Hepatocyte (in vitro differentiated cells): ENCODE measurements around the gene ABCA3. TPM values are rescaled to one million over a fixed set of nuclear protein-coding genes. Genes with fewer than 3 reads are reported as not detected.

Experiments used
- DNase-seq: peaks from one replicate; pipeline ENCODE4 v3.0.0-alpha.2; 2016; ENCODE audit warnings: low spot score
- H2AFZ ChIP-seq: fragments of 200-600 bp; sonication (generic); 2 replicates; pipeline ENCODE4 v1.6.0; 2016; ENCODE audit warnings: antibody characterized with exemption, mild to moderate bottlenecking
- H3K27ac ChIP-seq: fragments of 200-600 bp; sonication (generic); 2 replicates; pipeline ENCODE4 v1.5.1; 2016; ENCODE audit warnings: mild to moderate bottlenecking
- H3K27me3 ChIP-seq: fragments of 200-600 bp; sonication (generic); 2 replicates; pipeline ENCODE4 v1.6.1; 2016
- H3K36me3 ChIP-seq: fragments of 200-600 bp; sonication (generic); replicated peaks from 2 replicates; pipeline ENCODE4 v1.5.1; 2016; ENCODE audit warnings: low read depth; ENCODE audit not compliant: insufficient read depth
- H3K4me1 ChIP-seq: fragments of 200-600 bp; sonication (generic); 2 replicates; pipeline ENCODE4 v1.5.1; 2016; ENCODE audit warnings: mild to moderate bottlenecking, moderate library complexity; ENCODE audit not compliant: insufficient read depth
- H3K4me2 ChIP-seq: fragments of 200-600 bp; sonication (generic); 2 replicates; pipeline ENCODE4 v1.6.0; 2016
- H3K4me3 ChIP-seq: fragments of 200-600 bp; sonication (generic); 2 replicates; pipeline ENCODE4 v1.5.1; 2016; ENCODE audit warnings: mild to moderate bottlenecking
- H3K79me2 ChIP-seq: fragments of 200-600 bp; sonication (generic); 2 replicates; pipeline ENCODE4 v1.6.0; 2017; ENCODE audit warnings: mild to moderate bottlenecking
- H3K9me2 ChIP-seq: fragments of 200-600 bp; sonication (generic); replicated peaks from 2 replicates; pipeline ENCODE4 v1.6.0; 2017; ENCODE audit warnings: mild to moderate bottlenecking; ENCODE audit not compliant: insufficient read depth
- H3K9me3 ChIP-seq: fragments of 200-600 bp; sonication (generic); 2 replicates; pipeline ENCODE4 v1.5.1; 2016; ENCODE audit warnings: low read depth, mild to moderate bottlenecking
- H4K20me1 ChIP-seq: fragments of 200-600 bp; sonication (generic); 2 replicates; pipeline ENCODE4 v1.6.0; 2016; ENCODE audit warnings: mild to moderate bottlenecking; ENCODE audit not compliant: insufficient read depth, poor library complexity, severe bottlenecking
- EZH2 ChIP-seq: fragments of 200-600 bp; sonication (generic); IDR thresholded peaks from 2 replicates; pipeline ENCODE4 v1.6.1; 2016; ENCODE audit warnings: antibody characterized with exemption, mild to moderate bottlenecking, borderline replicate concordance
- EZH2phosphoT487 ChIP-seq: fragments of 200-600 bp; sonication (generic); IDR thresholded peaks from one replicate; pipeline ENCODE4 v1.6.1; 2018; ENCODE audit warnings: antibody characterized with exemption, mild to moderate bottlenecking, low read depth, moderate library complexity; ENCODE audit not compliant: unreplicated experiment, severe bottlenecking
- WGBS: methylation state at CpG from one replicate; pipeline ENCODE4 v1.1.6; 2016; ENCODE audit warnings: low lambda C conversion rate; ENCODE audit errors: missing lambda C conversion rate; 5-methylcytosine and 5-hydroxymethylcytosine counted together
- polyA plus RNA-seq: library from polyadenylated mRNA; unstranded; fragments of >200 nt; fragmentation: Nextera tagmentation; extraction: Ambion mirVana; gene quantifications from 2 replicates; pipeline ENCODE4 v1.2.1, GENCODE V29; 2016
- total RNA-seq: library from RNA; depleted of rRNA; stranded (reverse); fragments of >200 nt; gene quantifications from 2 replicates; pipeline ENCODE4 v1.2.3, GENCODE V29; 2014
- TF ChIP-seq, protein P1 (sequence below): fragments of 200-600 bp; sonication (generic); IDR thresholded peaks from 2 replicates; pipeline ENCODE4 v1.5.1; 2016; ENCODE audit warnings: antibody characterized with exemption, mild to moderate bottlenecking; ENCODE audit not compliant: poor library complexity

Gene ABCA3
- total and polyA plus RNA-seq, 2 experiments from 2014 or later = 0.94 to 1.8 TPM

DNA sequence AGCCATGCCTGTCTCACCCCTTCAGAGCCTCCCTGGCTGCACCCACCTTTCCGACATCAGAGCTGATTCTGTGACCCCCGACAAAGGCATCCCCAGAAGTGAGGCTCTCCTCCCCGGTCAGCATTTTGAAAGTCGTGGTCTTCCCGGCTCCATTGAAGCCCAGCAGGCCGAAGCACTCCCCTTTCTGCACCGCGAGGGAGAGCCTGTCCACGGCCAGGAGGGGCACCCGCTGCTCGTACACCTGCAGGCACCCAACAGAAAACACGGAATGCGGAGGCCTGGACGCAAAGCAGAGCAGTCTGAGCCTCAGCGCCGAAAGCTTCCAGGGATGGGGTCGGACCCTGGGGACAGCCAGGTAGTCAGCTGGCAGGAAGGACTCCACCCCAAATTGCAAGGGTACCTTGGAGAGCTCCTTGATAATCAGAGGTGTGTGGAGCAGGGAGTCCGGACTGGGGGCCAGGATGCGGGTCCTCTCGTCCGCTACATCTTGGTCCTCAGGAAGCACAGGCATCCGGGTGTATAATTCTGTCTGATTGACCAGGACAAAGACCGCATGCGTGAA lies 59.5 kb downstream of the ABCA3 start:
- Histone ChIP-seq H3K4me1 (no peaks in the 10 kb centered on the region), H2AFZ (no peak overlapping the region), H3K27ac (no peak overlapping the region), H3K9me3 (no peaks in the 10 kb centered on the region), H3K36me3 (no peaks in the 10 kb centered on the region), H4K20me1 (no peaks in the 10 kb centered on the region), H3K9me2 (no peaks in the 10 kb centered on the region), H3K79me2 (no peaks in the 10 kb centered on the region), H3K4me3 (no peak overlapping the region), H3K4me2 (no peak overlapping the region), H3K27me3 (no peaks in the 10 kb centered on the region)
- DNase-seq = no peak
- 84% methylated on average over 22 of the region's 24 CpGs for WGBS
- TF ChIP-seq, protein P1, sequence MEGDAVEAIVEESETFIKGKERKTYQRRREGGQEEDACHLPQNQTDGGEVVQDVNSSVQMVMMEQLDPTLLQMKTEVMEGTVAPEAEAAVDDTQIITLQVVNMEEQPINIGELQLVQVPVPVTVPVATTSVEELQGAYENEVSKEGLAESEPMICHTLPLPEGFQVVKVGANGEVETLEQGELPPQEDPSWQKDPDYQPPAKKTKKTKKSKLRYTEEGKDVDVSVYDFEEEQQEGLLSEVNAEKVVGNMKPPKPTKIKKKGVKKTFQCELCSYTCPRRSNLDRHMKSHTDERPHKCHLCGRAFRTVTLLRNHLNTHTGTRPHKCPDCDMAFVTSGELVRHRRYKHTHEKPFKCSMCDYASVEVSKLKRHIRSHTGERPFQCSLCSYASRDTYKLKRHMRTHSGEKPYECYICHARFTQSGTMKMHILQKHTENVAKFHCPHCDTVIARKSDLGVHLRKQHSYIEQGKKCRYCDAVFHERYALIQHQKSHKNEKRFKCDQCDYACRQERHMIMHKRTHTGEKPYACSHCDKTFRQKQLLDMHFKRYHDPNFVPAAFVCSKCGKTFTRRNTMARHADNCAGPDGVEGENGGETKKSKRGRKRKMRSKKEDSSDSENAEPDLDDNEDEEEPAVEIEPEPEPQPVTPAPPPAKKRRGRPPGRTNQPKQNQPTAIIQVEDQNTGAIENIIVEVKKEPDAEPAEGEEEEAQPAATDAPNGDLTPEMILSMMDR = no peak
- TF ChIP-seq EZH2 (no peak), EZH2phosphoT487 (no peak)

DNA sequence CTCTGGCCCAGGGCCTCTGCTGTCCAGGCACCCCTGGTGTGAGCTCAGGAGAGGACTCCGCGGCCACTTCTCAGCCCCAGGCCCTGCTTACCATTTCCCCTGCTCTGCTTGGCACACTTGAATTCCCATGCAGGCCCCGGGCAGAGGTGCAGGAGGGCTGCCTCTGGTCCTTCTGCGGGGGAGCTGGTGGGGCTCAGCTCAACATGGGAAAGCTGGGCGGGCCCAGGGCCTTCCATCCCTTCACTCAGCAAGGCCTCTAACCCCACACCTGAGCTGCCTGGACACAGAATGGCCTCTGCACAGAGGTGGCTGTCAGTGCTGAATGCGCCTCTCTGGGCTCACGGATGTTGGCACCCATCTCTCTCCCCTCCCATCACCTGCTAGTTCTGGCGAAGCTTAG lies 60.1 kb downstream of the ABCA3 start:
- H3K4me2 ChIP-seq = no peak overlapping the region
- H3K9me3 ChIP-seq = no peaks in the 10 kb centered on the region
- no peak overlapping the region for H2AFZ ChIP-seq
- TF ChIP-seq, protein P1 = no peak
- TF ChIP-seq EZH2 = no peak
- no peak for TF ChIP-seq EZH2phosphoT487
- no peak overlapping the region for H3K4me3 ChIP-seq
- H4K20me1 ChIP-seq = no peaks in the 10 kb centered on the region
- no peak overlapping the region for H3K27ac ChIP-seq
- no peaks in the 10 kb centered on the region for H3K79me2 ChIP-seq
- H3K4me1 ChIP-seq = no peaks in the 10 kb centered on the region
- H3K9me2 ChIP-seq = no peaks in the 10 kb centered on the region
- DNase-seq = no peak
- WGBS = 84% methylated on average over 7 of the region's 8 CpGs
- no peaks in the 10 kb centered on the region for H3K27me3 ChIP-seq
- H3K36me3 ChIP-seq = no peaks in the 10 kb centered on the region

DNA sequence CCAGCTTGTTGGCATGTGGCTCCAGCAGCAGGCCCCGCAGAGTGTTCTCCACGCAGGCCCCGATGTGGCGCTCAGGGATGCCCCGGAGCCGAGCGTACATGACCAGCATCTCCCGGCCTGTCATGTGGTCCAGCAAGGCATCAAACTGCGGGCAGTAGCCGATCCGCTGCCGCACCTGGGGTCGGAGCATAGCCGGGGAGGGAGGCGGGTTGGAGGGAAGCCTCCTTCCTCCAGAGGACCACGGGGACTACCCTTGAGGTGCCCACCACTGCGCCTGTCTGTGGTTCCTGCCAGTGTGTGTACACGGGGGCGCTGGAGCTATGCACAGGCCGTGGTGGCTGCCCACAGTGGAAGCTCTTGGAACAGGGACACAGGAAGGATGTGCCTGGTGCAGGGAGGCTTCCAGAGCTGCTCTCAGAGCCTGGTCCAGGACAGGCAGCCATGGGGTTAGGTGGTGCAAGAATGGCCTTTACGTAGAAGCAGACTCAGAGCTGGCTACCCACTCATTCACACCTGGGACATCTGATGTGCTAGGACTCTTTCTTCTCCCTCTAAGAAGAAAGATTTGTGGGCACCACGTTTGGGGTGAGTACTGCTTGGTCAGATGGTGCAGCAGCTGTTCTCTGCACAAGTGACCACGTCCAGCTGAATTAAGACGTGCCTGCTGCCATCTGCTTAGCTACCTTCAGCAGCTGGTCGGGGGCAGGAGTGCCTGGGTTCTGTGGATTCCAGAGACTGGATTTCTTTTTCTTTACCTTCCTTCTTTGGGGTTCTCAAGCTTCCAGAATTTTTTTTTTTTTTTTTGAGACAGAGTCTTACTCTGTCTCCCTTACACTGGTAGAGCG lies 61.4 kb downstream of the ABCA3 start:
- WGBS = 87% methylated on average over 26 of the region's 26 CpGs
- Histone ChIP-seq H4K20me1 (no peaks in the 10 kb centered on the region), H3K4me2 (no peak overlapping the region), H3K27ac (no peak overlapping the region), H3K9me3 (no peaks in the 10 kb centered on the region), H3K79me2 (no peaks in the 10 kb centered on the region), H3K27me3 (no peaks in the 10 kb centered on the region), H3K36me3 (no peaks in the 10 kb centered on the region), H2AFZ (no peak overlapping the region), H3K9me2 (no peaks in the 10 kb centered on the region), H3K4me1 (no peaks in the 10 kb centered on the region), H3K4me3 (no peak overlapping the region)
- no peak for DNase-seq
- TF ChIP-seq, protein P1 = no peak
- no peak for TF ChIP-seq EZH2
- no peak for TF ChIP-seq EZH2phosphoT487
